Measurements from ENCODE around the gene MFRP. TPM values are rescaled to one million over a fixed set of nuclear protein-coding genes. Genes with fewer than 3 reads are reported as not detected.

MFRP gene
- total RNA-seq, 3 donors from 2014 or later (not counting 1 experiment from before 2014, with no cell fraction given), result not detected

- Histone ChIP-seq H3K27me3 (ENCODE audit: control insufficient read depth, insufficient read depth, low read length) (peaks cover 10% of the 10 kb centered on the region), H3K4me1 (ENCODE audit: control insufficient read depth, insufficient read depth, low read length) (no peaks in the 10 kb centered on the region), H3K4me3 (ENCODE audit: low read length) (no peak overlapping the region), H3K27ac (ENCODE audit: low read length) (no peak overlapping the region), H3K9me3 (ENCODE audit: control insufficient read depth, insufficient read depth, low read length) (no peaks in the 10 kb centered on the region), H3K36me3 (ENCODE audit: control insufficient read depth, insufficient read depth, low read length) (no peaks in the 10 kb centered on the region)
- Mint-ChIP-seq H3K4me3 (no peak overlapping the region), H3K27ac (no peak overlapping the region), H3K4me1 (peaks cover 0 to 4% of the 10 kb centered on the region in 2 donors), H3K27me3 (ENCODE audit: low read depth in 2 of 2) (peaks cover 32 to 45% of the 10 kb centered on the region in 2 donors), H3K36me3 (no peaks in the 10 kb centered on the region), H3K9me3 (no peaks in the 10 kb centered on the region)
- no peak for ATAC-seq
- no peak for DNase-seq
- WGBS (ENCODE audit: insufficient coverage), result 61% methylated on average over 6 of the region's 6 CpGs
- TF ChIP-seq CTCF (IDR thresholded peaks at IDR 0.05), result no peak
- intact Hi-C loops (cut with micrococcal nuclease), result no loop called here
These were observed 3.8 kb upstream of the MFRP start for GRCh38 chr11:119350302-119350701.

- peaks cover 34 to 44% of the 10 kb centered on the region in 2 donors for H3K27me3 Mint-ChIP-seq (ENCODE audit: low read depth in 2 of 2)
These were observed 1.6 kb upstream of the MFRP start for GRCh38 chr11:119347940-119348605.

DNA sequence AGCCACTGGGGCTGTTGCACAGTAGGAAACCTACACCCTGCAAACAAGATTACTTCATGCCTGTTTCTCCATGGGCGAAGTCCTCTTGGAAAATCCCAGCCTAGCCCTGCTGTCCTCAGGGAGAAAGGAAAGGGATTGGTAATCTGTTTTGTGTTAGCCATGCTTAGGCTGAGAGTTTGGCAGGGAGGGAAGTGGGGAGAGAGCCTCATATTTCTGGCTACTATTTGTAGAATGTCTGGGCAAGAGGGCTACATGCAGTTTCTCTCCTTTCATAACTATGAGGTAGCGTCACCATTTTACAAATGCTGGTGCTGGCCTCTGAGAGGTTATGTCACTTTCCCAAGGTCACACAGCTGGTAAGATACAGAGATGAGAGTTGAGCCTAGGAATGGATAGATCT is 737 bp upstream of the MFRP start:
- Histone ChIP-seq H3K27ac (ENCODE audit: low read length) (no peak overlapping the region), H3K4me1 (ENCODE audit: control insufficient read depth, insufficient read depth, low read length) (no peaks in the 10 kb centered on the region), H3K4me3 (ENCODE audit: low read length) (no peak overlapping the region), H3K9me3 (ENCODE audit: control insufficient read depth, insufficient read depth, low read length) (no peaks in the 10 kb centered on the region), H3K27me3 (ENCODE audit: control insufficient read depth, insufficient read depth, low read length) (no peaks in the 10 kb centered on the region), H3K36me3 (ENCODE audit: control insufficient read depth, insufficient read depth, low read length) (no peaks in the 10 kb centered on the region)
- Mint-ChIP-seq H3K36me3 (no peaks in the 10 kb centered on the region), H3K4me3 (no peak overlapping the region), H3K4me1 (peaks cover 0 to 4% of the 10 kb centered on the region in 2 donors), H3K27me3 (ENCODE audit: low read depth in 2 of 2) (peaks cover 33 to 42% of the 10 kb centered on the region in 2 donors), H3K9me3 (no peaks in the 10 kb centered on the region), H3K27ac (no peak overlapping the region)
- DNase-seq (no peak), ATAC-seq (no peak)
- no peak for TF ChIP-seq CTCF (IDR thresholded peaks at IDR 0.05)
- whole genome bisulfite sequencing (ENCODE audit: insufficient coverage), result 100% methylated on average over 2 of the region's 2 CpGs
- intact Hi-C loops (cut with micrococcal nuclease), result no loop called here

More at GRCh38 chr11:119347940-119348605, 1.6 kb upstream of the MFRP start:
- Mint-ChIP-seq H3K4me3 (no peak overlapping the region), H3K27ac (no peak overlapping the region), H3K36me3 (no peaks in the 10 kb centered on the region), H3K4me1 (peaks cover 0 to 4% of the 10 kb centered on the region in 2 donors), H3K9me3 (no peaks in the 10 kb centered on the region)
- no peak for ATAC-seq
- TF ChIP-seq CTCF (IDR thresholded peaks at IDR 0.05), result no peak
- no peak overlapping the region for H3K4me3 ChIP-seq (ENCODE audit: low read length)
- no peaks in the 10 kb centered on the region for H3K27me3 ChIP-seq (ENCODE audit: control insufficient read depth, insufficient read depth, low read length)
- WGBS (ENCODE audit: insufficient coverage), result 81% methylated on average over 14 of the region's 16 CpGs
- no peak overlapping the region for H3K27ac ChIP-seq (ENCODE audit: low read length)
- intact Hi-C loops (cut with micrococcal nuclease), result no loop called here
- no peaks in the 10 kb centered on the region for H3K36me3 ChIP-seq (ENCODE audit: control insufficient read depth, insufficient read depth, low read length)
- DNase-seq, result no peak
- H3K9me3 ChIP-seq (ENCODE audit: control insufficient read depth, insufficient read depth, low read length), result no peaks in the 10 kb centered on the region
- H3K4me1 ChIP-seq (ENCODE audit: control insufficient read depth, insufficient read depth, low read length), result no peaks in the 10 kb centered on the region

GRCh38 chr11:119345685-119346084 is 820 bp downstream of the MFRP start:
- TF ChIP-seq CTCF (IDR thresholded peaks at IDR 0.05), result no peak
- Histone ChIP-seq H3K9me3 (ENCODE audit: control insufficient read depth, insufficient read depth, low read length) (no peaks in the 10 kb centered on the region), H3K4me1 (ENCODE audit: control insufficient read depth, insufficient read depth, low read length) (peaks cover 9% of the 10 kb centered on the region), H3K36me3 (ENCODE audit: control insufficient read depth, insufficient read depth, low read length) (no peaks in the 10 kb centered on the region), H3K4me3 (ENCODE audit: low read length) (no peak overlapping the region), H3K27ac (ENCODE audit: low read length) (no peak overlapping the region), H3K27me3 (ENCODE audit: control insufficient read depth, insufficient read depth, low read length) (peaks cover 9% of the 10 kb centered on the region)
- Mint-ChIP-seq H3K4me3 (no peak overlapping the region), H3K36me3 (no peaks in the 10 kb centered on the region), H3K9me3 (no peaks in the 10 kb centered on the region), H3K27me3 (ENCODE audit: low read depth in 2 of 2) (peaks cover 32 to 33% of the 10 kb centered on the region in 2 donors), H3K4me1 (peaks cover 0 to 10% of the 10 kb centered on the region in 2 donors), H3K27ac (no peak overlapping the region)
- DNase-seq, result no peak
- 80% methylated on average over 10 of the region's 12 CpGs for WGBS (ENCODE audit: insufficient coverage)
- ATAC-seq, result no peak
- intact Hi-C loops (cut with micrococcal nuclease), result no loop called here

Data from natural killer cell (primary cell).